GM08714 (cell line): Measurements from ENCODE around the gene DCX.
"Not testable (repeated sequence)": the region's sequence is repeated elsewhere in the genome, so short reads cannot be mapped to it uniquely, and the experiment has no call there.

Source experiments
- H3K4me3 ChIP-seq: fragments of 200-500 bp; sonication (Bioruptor generic); 2 replicates; pipeline ENCODE4 v1.5.1; 2014; ENCODE audit warnings: mild to moderate bottlenecking, low read length, inconsistent platforms
- ZNF274 ChIP-seq: IDR thresholded peaks from 2 replicates; pipeline ENCODE4 v1.6.1; 2012; ENCODE audit warnings: mild to moderate bottlenecking, low read depth, low read length

The DCX gene

DNA sequence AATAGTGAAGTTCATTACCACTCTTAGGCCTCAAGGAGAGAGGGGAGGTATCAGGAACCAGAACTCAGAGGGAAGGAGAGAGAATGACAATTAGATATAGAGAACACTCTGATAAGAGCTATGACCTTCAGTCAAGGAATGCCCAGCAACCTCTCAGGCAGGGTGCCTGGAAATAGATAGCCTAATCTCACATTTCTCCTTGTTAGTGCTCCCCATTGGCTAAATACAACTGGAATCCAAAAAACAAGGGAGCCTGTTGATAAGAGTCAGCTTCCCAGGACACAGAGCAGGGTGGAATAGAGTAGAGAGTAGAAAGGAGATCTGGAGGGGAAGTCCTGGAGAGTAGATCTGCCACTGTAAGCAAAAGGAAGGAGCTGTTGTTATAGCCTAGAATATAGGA lies 62.1 kb downstream of the DCX start:
- TF ChIP-seq ZNF274, result no peak
- no peak overlapping the region for H3K4me3 ChIP-seq

DNA sequence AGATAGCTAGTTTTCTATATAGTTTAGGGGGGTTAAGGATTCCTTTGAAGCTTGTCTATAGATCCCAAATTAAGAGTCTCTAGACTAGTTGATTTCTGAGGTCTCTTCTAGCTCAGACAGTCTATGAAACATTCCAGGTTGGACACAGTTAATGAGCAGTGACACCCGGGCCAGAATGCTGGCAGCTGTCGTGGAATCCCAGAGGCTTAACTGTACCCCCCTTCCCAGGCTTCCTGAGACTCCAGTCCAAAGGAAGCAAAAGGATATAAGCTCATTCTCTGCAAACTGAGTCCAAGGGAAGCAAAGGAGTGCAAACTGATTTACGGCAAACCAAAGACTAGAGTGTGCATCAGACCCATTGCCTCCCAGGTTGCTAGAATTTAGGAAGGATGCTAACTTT lies 62.9 kb downstream of the DCX start:
- no peak overlapping the region for H3K4me3 ChIP-seq
- TF ChIP-seq ZNF274, result no peak

DNA sequence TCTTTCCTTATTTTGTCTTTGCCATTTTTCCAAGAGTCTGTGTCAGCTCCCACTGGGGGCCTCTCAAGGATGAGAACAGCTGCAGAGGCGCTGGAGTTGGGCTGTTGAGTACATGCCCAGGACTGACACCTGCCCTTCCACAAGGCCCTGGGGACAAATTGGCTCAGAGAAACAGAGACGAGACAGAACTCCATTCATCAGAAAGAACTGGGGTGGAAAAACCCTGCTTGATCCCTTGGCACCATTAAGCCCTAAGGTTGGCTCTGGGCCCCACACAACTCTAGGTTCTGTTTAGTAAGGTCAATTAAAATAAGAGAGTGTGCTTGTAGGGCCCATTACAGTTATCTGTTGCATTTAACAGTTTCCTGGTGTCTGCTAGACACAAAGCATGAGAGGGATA lies 63.6 kb downstream of the DCX start:
- no peak overlapping the region for H3K4me3 ChIP-seq
- no peak for TF ChIP-seq ZNF274

DNA sequence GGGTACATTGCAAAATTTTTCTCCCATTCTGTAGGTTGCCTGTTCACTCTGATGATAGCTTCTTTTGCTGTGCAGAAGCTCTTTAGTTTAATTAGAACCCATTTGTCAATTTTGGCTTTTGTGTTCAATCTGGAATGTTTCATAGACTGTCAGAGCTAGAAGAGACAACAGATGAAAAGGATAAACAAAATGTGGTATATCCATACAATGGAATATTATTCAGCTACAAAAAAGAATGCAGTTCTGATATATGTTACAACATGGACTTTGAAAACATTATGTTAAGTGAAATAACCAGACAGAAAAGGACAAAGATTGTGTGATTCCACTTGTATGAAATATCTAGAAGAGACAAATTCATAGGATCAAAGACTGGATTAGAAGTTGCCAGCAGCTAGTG lies 65.8 kb downstream of the DCX start:
- H3K4me3 ChIP-seq, result not testable (repeated sequence)

DNA sequence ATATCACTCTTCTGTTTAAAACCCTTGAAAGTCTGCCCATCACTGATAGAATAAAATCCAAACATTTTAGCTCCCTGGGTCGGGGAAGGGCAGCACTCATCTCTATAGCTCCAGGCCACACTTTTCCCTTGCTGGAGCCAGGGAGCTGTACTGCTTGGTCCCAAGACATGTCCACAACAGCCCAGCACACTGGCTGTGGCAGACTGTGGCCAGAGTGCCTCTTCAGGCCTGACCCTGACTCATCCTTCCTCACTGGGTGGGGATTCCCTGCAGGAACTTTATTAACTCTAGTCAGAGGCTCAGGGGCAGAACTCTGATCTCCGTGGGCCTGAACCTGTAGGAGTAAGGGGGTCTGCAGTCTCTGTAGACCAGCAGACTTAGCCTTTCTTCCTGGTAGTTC lies 71.9 kb downstream of the DCX start:
- H3K4me3 ChIP-seq, result no peak overlapping the region
- no peak for TF ChIP-seq ZNF274

DNA sequence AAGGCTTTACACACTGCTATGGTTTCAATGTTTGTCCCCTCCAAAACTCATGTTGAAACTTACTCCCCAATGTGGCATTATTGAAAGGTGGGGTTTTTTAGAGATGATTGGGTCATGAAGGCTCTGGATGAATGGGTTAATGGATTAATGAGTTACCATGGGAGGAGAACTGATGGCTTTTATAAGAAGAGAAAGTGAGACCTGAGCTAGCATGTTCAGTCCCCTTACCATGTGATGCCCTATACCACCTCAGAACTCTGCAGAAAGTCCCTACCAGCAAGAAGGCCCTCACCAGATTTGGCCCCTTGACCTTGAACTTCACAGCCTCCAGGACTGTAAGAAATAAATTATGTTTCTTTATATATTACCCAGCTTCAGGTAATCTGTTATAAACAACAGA lies 72.8 kb downstream of the DCX start:
- TF ChIP-seq ZNF274, result no peak
- no peak overlapping the region for H3K4me3 ChIP-seq

DNA sequence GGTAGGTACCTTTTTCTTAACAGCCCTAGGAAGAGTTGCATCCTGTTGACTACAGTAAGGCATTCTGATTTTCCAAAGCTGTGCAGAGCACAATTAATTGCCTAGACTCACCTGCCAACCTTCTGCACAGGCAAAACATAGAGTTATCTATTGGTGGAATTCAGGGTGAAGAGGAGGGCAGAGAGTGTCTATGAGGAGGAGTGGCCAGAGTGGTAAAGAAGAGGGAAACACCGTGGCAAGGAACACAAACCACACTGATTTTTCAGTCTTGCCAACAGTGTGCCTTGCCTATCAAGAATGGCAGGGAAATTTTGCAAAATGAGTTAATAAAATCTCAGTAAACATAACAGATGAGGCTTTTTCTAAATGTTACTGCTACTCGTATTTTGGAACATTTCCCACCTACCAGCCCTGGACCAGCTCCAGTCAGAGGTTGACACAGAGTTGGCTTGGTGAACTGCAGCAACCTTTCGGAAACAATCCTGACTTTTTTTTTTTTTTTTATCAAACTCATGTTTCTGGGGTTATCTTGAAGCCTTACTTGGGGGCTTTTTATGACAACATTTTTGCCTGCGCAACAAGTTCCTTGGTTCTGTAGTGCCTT lies 73.8 kb downstream of the DCX start:
- no peak for TF ChIP-seq ZNF274
- no peak overlapping the region for H3K4me3 ChIP-seq

DNA sequence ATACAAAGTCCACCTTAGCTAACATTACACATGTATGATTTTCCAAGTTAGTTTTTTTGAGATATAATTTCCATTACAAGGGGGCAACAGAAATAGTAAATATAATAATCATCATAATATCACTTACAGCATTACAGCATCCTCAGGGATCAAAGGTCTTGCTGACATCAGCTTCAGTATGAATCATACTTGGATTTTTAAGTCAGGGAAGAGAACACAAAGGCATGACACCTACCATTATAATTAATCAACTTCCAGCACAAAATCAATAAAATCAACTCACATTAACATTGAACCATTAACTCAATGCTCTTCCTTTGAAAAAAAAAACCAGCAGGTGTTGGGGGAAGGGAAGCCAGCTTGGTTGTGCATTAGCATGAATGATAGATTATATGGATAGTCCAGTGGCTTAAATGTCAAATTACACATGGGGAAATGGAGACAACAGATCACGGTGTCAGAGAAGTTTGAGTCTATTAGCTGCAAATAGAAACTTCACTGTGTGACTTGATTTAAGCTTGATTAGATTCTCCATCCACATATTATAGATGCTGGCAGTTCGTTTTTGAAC lies 74.8 kb downstream of the DCX start:
- H3K4me3 ChIP-seq, result no peak overlapping the region
- TF ChIP-seq ZNF274, result no peak

DNA sequence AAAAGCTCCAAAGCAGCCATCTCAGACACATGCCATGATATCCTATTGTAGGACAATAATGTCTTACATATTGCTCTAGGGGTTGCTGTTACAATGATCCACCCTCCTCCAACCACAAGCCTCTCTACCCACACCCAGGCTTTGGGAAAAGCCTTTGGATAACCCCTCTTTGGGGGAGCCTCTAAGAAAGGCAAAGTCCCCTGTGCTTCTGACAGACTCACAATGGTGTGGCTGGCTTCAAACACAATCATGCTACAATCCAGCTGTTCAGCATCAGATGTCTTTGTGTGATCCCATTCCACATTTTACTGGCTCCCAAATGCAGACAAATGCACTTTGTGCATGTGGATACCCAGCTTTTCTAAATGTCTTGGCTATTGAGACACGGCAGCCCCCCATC lies 75.9 kb downstream of the DCX start:
- H3K4me3 ChIP-seq, result no peak overlapping the region
- no peak for TF ChIP-seq ZNF274

DNA sequence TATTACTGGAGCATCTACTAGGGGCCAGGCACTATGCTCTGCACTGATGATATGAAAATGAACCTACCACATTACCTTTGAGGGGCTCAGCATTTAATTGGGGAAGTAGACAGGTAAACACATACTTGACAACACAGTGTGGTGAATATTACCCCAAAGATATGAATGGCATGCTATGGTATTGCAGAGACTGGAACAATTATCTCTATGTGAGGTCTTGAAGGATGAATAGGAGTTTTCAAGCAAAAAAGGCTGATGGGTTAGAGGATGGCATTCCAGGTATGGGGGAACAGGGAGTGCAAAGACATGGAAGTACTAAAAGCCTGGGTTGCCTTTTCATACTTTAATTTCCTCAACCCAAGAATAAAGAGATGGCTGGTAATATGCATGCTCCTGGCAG lies 82.6 kb downstream of the DCX start:
- no peak for TF ChIP-seq ZNF274
- H3K4me3 ChIP-seq, result no peak overlapping the region

DNA sequence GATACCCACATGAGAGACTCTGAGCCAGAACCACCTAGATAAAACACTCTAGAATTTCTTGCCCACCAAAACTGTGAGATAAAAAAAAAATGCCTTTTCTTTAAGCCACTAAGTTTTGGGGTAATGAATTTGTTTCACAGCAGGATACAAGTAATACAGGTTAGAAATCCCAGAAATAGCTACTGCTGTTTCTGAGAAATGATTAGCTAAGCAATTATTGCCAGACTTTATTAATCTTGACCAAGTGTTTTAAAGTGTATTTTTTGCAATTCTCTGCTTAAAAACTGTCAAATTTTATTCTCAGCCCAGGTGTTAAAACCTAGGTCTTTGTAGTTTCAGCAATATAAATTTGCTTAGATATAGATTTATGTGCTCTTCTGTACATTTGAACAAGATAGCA lies 83.1 kb downstream of the DCX start:
- H3K4me3 ChIP-seq, result no peak overlapping the region
- TF ChIP-seq ZNF274, result no peak

DNA sequence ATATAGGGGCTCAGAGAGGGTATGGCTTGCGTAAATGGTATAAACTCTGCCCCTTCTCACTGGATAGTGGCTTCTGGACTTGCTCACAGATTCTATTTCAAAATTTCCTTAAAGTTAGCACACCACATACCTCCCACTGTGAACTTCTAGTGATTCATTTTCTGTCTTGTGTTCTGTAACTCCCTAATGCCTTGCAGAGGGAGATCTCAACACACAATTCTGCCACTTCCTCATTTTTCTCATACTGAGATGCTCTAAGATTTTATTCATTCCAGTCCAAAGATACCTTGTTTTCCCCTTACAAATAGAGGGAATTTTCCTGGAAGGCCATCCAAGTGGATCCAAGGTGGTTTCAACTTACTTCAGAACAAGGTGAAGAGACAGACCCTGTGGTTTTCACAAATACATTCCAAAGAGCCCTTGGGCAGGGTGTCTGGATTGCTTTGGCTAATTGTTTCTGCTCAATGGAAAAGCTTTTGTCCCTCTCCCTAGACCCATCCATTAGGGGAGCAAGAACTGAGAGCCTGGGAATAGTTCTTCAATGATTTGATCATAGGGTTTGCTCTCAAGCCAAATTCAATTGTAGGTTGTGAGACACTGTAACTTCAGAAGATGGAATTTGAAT lies 89.6 kb downstream of the DCX start:
- no peak overlapping the region for H3K4me3 ChIP-seq
- no peak for TF ChIP-seq ZNF274

DNA sequence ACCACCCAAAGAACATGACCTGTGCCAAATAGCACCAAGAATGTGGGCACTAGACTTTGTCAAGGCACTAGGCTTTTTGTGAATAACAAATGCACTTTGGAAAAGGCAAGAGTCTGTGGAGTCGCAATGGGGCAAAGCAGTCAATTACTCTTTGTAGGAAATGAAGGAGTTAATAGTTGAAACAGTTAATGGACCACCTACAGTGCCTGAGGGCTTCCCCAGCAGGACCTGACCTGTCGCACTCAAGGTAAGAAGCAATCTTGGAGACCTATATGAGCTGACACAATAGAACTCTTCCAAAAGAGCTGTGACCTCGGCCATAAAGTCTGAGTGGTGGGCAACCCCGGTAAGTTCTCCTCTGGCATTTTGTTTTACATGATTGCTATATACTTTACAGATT lies 92.5 kb downstream of the DCX start:
- no peak for TF ChIP-seq ZNF274

DNA sequence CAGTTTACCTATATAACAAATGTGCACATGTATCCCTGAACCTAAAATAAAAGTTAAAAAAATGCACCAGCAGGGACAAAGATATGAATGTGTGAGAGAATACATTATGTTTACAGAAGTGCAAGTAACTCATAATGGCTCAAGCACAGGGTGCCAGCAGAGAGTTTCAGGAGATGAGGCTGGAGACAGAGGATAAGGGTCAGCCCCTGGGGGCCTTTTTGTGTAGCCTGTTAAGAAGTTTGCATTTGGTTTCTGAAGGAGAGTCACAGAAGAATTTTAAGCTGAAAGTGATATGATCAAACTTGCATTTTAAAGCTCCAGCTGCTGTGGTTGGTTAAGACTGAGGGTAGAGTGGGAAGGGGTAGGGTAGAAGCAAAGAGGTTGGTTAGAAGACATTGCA lies 93.1 kb downstream of the DCX start:
- no peak overlapping the region for H3K4me3 ChIP-seq
- no peak for TF ChIP-seq ZNF274

More for the DNA sequence above, 92.5 kb downstream of the DCX start:
- H3K4me3 ChIP-seq, result no peak overlapping the region

DNA sequence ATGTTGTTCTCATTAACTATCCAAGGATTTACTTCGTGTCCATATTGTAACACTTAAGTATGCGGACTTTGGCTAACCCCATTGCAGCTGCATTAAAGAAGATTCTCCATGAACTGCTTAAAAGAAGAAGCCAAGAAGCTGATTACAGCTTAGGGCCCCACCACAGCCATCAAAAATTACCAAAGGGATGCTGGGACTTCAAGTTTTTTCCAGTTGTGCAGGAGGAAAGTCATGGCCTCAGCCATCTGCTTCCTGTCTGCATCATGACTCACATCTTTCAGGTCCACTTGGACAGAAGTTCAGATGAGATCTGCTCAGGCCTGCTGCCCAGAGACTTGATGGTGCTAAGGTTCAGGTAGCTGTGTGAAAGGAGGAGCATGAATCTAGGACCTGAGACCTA lies 102.9 kb downstream of the DCX start:
- H3K4me3 ChIP-seq, result no peak overlapping the region
- TF ChIP-seq ZNF274, result no peak

DNA sequence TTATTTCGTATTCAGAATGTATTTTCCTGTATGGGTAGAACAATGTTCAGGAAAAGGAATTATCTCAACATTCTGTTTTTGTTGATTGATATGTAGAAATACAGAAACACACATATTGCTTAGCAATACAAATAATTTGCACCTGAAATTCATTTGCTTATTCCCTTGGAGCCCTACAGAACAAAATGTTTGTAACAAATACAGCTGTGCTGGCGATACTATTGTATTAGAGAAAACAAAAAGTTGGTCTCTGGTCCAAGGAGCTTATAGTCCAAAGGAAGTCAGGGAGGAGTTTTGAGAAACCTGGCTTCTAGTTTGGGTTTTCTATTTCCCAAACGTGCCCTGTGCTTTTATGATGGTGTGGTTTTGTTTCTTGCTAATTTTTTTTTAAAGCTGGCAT lies 104.0 kb downstream of the DCX start:
- no peak overlapping the region for H3K4me3 ChIP-seq
- TF ChIP-seq ZNF274, result no peak
